Measurements from ENCODE around the gene PRRC2C. TPM values are rescaled to one million over a fixed set of nuclear protein-coding genes. Genes with fewer than 3 reads are reported as not detected.

Gene PRRC2C
- total RNA-seq, 1 donor from 2014 or later = 295 TPM

GRCh38 chr1:171477804-171478203 lies 7.5 kb upstream of the PRRC2C start:
- Mint-ChIP-seq H3K27ac (no peak overlapping the region), H3K36me3 (ENCODE audit: low read depth) (no peaks in the 10 kb centered on the region), H3K4me1 (ENCODE audit: low read depth) (no peaks in the 10 kb centered on the region), H3K27me3 (ENCODE audit: insufficient read depth) (peaks cover 7% of the 10 kb centered on the region), H3K4me3 (no peak overlapping the region), H3K9me3 (no peaks in the 10 kb centered on the region)
- no peak for DNase-seq (ENCODE audit: low spot score)
- intact Hi-C loops (cut with micrococcal nuclease) = no loop called here

- Mint-ChIP-seq H3K27me3 (ENCODE audit: insufficient read depth) (peaks cover 3% of the 10 kb centered on the region), H3K27ac (no peak overlapping the region), H3K9me3 (no peaks in the 10 kb centered on the region), H3K4me3 (no peak overlapping the region), H3K36me3 (ENCODE audit: low read depth) (no peaks in the 10 kb centered on the region), H3K4me1 (ENCODE audit: low read depth) (peaks cover 8% of the 10 kb centered on the region)
- intact Hi-C loops (cut with micrococcal nuclease) = loop anchor here (10.0 kb wide), 3 partner anchors 505 to 1685 kb away; partner anchors contain the start of genes METTL18 and PIGC
- no peak for DNase-seq (ENCODE audit: low spot score)
Observed at GRCh38 chr1:171480035-171480434, 5.3 kb upstream of the PRRC2C start.

GRCh38 chr1:171484760-171485374 lies 463 bp upstream of the PRRC2C start:
- H3K4me1 Mint-ChIP-seq (ENCODE audit: low read depth) = peaks cover 45% of the 10 kb centered on the region
- peak overlapping the region; percentile 97 for H3K27ac Mint-ChIP-seq
- H3K4me3 Mint-ChIP-seq = peak overlapping the region; percentile 98
- peaks cover 1% of the 10 kb centered on the region for H3K27me3 Mint-ChIP-seq (ENCODE audit: insufficient read depth)
- no peak for DNase-seq (ENCODE audit: low spot score)
- peaks cover 19% of the 10 kb centered on the region for H3K36me3 Mint-ChIP-seq (ENCODE audit: low read depth)
- no peaks in the 10 kb centered on the region for H3K9me3 Mint-ChIP-seq
- intact Hi-C loops (cut with micrococcal nuclease) = loop anchor here (1.0 to 10.0 kb wide), 13 partner anchors 16 to 1998 kb away; partner anchors contain the start of genes FMO4, GORAB, KIFAP3 and METTL13

GRCh38 chr1:171486048-171486519 lies 754 bp downstream of the PRRC2C start:
- Mint-ChIP-seq H3K4me3 (peak overlapping the region; percentile 98), H3K27me3 (ENCODE audit: insufficient read depth) (peaks cover 1% of the 10 kb centered on the region), H3K9me3 (no peaks in the 10 kb centered on the region), H3K4me1 (ENCODE audit: low read depth) (peaks cover 54% of the 10 kb centered on the region), H3K27ac (peak overlapping the region; percentile 97), H3K36me3 (ENCODE audit: low read depth) (peaks cover 24% of the 10 kb centered on the region)
- intact Hi-C loops (cut with micrococcal nuclease) = loop anchor here (1.0 to 10.0 kb wide), 7 partner anchors 256 to 1999 kb away; partner anchors contain the start of genes KIFAP3, METTL18, PIGC and SCYL3
- peak; percentile 75 for DNase-seq (ENCODE audit: low spot score)

- peaks cover 29% of the 10 kb centered on the region for H3K36me3 Mint-ChIP-seq (ENCODE audit: low read depth)
- no peaks in the 10 kb centered on the region for H3K27me3 Mint-ChIP-seq (ENCODE audit: insufficient read depth)
- intact Hi-C loops (cut with micrococcal nuclease) = loop anchor here (5.0 to 10.0 kb wide), 6 partner anchors 498 to 2000 kb away; partner anchors contain the start of genes KIFAP3, METTL18, PIGC and SCYL3
- peak overlapping the region; percentile 98 for H3K4me3 Mint-ChIP-seq
- DNase-seq (ENCODE audit: low spot score) = no peak
- no peaks in the 10 kb centered on the region for H3K9me3 Mint-ChIP-seq
- H3K4me1 Mint-ChIP-seq (ENCODE audit: low read depth) = peaks cover 61% of the 10 kb centered on the region
- H3K27ac Mint-ChIP-seq = peak overlapping the region; percentile 59
Observed at GRCh38 chr1:171487038-171487437, 1.7 kb downstream of the PRRC2C start.

- H3K36me3 Mint-ChIP-seq (ENCODE audit: low read depth) = peaks cover 34% of the 10 kb centered on the region
- peak overlapping the region; percentile 51 for H3K27ac Mint-ChIP-seq
- no peak for DNase-seq (ENCODE audit: low spot score)
- no peaks in the 10 kb centered on the region for H3K27me3 Mint-ChIP-seq (ENCODE audit: insufficient read depth)
- intact Hi-C loops (cut with micrococcal nuclease) = loop anchor here (5.0 to 10.0 kb wide), 6 partner anchors 496 to 2001 kb away; partner anchors contain the start of genes KIFAP3, METTL18, PIGC and SCYL3
- H3K9me3 Mint-ChIP-seq = no peaks in the 10 kb centered on the region
- peaks cover 70% of the 10 kb centered on the region for H3K4me1 Mint-ChIP-seq (ENCODE audit: low read depth)
- H3K4me3 Mint-ChIP-seq = peak overlapping the region; percentile 98
Observed at GRCh38 chr1:171488190-171488929, 3.0 kb downstream of the PRRC2C start.

GRCh38 chr1:171494076-171494475 lies 8.7 kb downstream of the PRRC2C start:
- Mint-ChIP-seq H3K27ac (no peak overlapping the region), H3K9me3 (no peaks in the 10 kb centered on the region), H3K4me3 (no peak overlapping the region), H3K27me3 (ENCODE audit: insufficient read depth) (no peaks in the 10 kb centered on the region), H3K4me1 (ENCODE audit: low read depth) (peaks cover 72% of the 10 kb centered on the region), H3K36me3 (ENCODE audit: low read depth) (peaks cover 40% of the 10 kb centered on the region)
- no peak for DNase-seq (ENCODE audit: low spot score)
- intact Hi-C loops (cut with micrococcal nuclease) = no loop called here

GRCh38 chr1:171495444-171495843 lies 10.1 kb downstream of the PRRC2C start:
- no peaks in the 10 kb centered on the region for H3K9me3 Mint-ChIP-seq
- intact Hi-C loops (cut with micrococcal nuclease) = no loop called here
- no peak for DNase-seq (ENCODE audit: low spot score)
- H3K4me3 Mint-ChIP-seq = no peak overlapping the region
- peaks cover 37% of the 10 kb centered on the region for H3K36me3 Mint-ChIP-seq (ENCODE audit: low read depth)
- no peak overlapping the region for H3K27ac Mint-ChIP-seq
- peaks cover 74% of the 10 kb centered on the region for H3K4me1 Mint-ChIP-seq (ENCODE audit: low read depth)
- no peaks in the 10 kb centered on the region for H3K27me3 Mint-ChIP-seq (ENCODE audit: insufficient read depth)

- Mint-ChIP-seq H3K27ac (no peak overlapping the region), H3K4me3 (no peak overlapping the region), H3K4me1 (ENCODE audit: low read depth) (peaks cover 75% of the 10 kb centered on the region), H3K27me3 (ENCODE audit: insufficient read depth) (no peaks in the 10 kb centered on the region), H3K9me3 (no peaks in the 10 kb centered on the region), H3K36me3 (ENCODE audit: low read depth) (peaks cover 36% of the 10 kb centered on the region)
- intact Hi-C loops (cut with micrococcal nuclease) = no loop called here
- DNase-seq (ENCODE audit: low spot score) = no peak
Observed at GRCh38 chr1:171500304-171500703, 15.0 kb downstream of the PRRC2C start.

- H3K36me3 Mint-ChIP-seq (ENCODE audit: low read depth) = peaks cover 35% of the 10 kb centered on the region
- DNase-seq (ENCODE audit: low spot score) = no peak
- H3K9me3 Mint-ChIP-seq = no peaks in the 10 kb centered on the region
- intact Hi-C loops (cut with micrococcal nuclease) = loop anchor here (1.0 kb wide), 2 partner anchors 8 to 16 kb away; partner anchors contain the start of gene PRRC2C
- peak overlapping the region; percentile 44 for H3K27ac Mint-ChIP-seq
- H3K4me1 Mint-ChIP-seq (ENCODE audit: low read depth) = peaks cover 75% of the 10 kb centered on the region
- no peak overlapping the region for H3K4me3 Mint-ChIP-seq
- H3K27me3 Mint-ChIP-seq (ENCODE audit: insufficient read depth) = no peaks in the 10 kb centered on the region
Observed at GRCh38 chr1:171500803-171501202, 15.5 kb downstream of the PRRC2C start.

GRCh38 chr1:171501305-171502024 lies 16.1 kb downstream of the PRRC2C start:
- Mint-ChIP-seq H3K27ac (peak overlapping the region; percentile 29), H3K9me3 (no peaks in the 10 kb centered on the region), H3K4me1 (ENCODE audit: low read depth) (peaks cover 79% of the 10 kb centered on the region), H3K4me3 (peak overlapping the region; percentile 2), H3K36me3 (ENCODE audit: low read depth) (peaks cover 34% of the 10 kb centered on the region), H3K27me3 (ENCODE audit: insufficient read depth) (no peaks in the 10 kb centered on the region)
- intact Hi-C loops (cut with micrococcal nuclease) = loop anchor here (1.0 kb wide), 2 partner anchors 8 to 16 kb away; partner anchors contain the start of gene PRRC2C
- no peak for DNase-seq (ENCODE audit: low spot score)

- intact Hi-C loops (cut with micrococcal nuclease) = loop anchor here (2.0 kb wide), 1 partner anchor 14 kb away; no protein-coding TSS in a partner anchor
- Mint-ChIP-seq H3K27me3 (ENCODE audit: insufficient read depth) (no peaks in the 10 kb centered on the region), H3K36me3 (ENCODE audit: low read depth) (peaks cover 11% of the 10 kb centered on the region), H3K4me1 (ENCODE audit: low read depth) (peaks cover 84% of the 10 kb centered on the region), H3K9me3 (no peaks in the 10 kb centered on the region), H3K4me3 (no peak overlapping the region), H3K27ac (peak overlapping the region; percentile 74)
- no peak for DNase-seq (ENCODE audit: low spot score)
Observed at GRCh38 chr1:171506525-171507304, 21.4 kb downstream of the PRRC2C start.
